HG03108 (cell line): ENCODE measurements around the gene OR56A1.

Experiments used
- ATAC-seq: cut with Tn5 transposase; IDR thresholded peaks from one replicate; pipeline ENCODE4 v1.9.1; 2021; ENCODE audit warnings: moderate library complexity; ENCODE audit not compliant: unreplicated experiment

The OR56A1 gene

GRCh38 chr11:5992150-5992549 is 38.4 kb downstream of the OR56A1 start:
- ATAC-seq = no peak

GRCh38 chr11:5989203-5989602 is 41.4 kb downstream of the OR56A1 start:
- no peak for ATAC-seq

- no peak for ATAC-seq
These were observed 43.7 kb downstream of the OR56A1 start, which contains the start of gene OR52L1 for GRCh38 chr11:5986885-5987284. Gene OR52L1, minus strand, starts transcription at chr11:5986985. Its CDS starts 55 bp downstream, at chr11:5986930.

GRCh38 chr11:5983443-5983842 is 47.1 kb downstream of the OR56A1 start:
- no peak for ATAC-seq

- no peak for ATAC-seq
These were observed 57.0 kb downstream of the OR56A1 start for GRCh38 chr11:5973530-5973929.
